Gastrocnemius medialis (tissue), 4 donors: Measurements from ENCODE around the gene MAPK4.

Experiments used
- POLR2A ChIP-seq, 2 donors: fragments of 450-650 bp; IDR thresholded peaks; one replicate each; pipeline ENCODE4 v1.6.1; 2017; ENCODE audit warnings: antibody characterized with exemption in 2 of 2, mild to moderate bottlenecking in 2 of 2, moderate library complexity in 2 of 2
- TF ChIP-seq, protein P1 (sequence below), 5 experiments: fragments of 450-650 bp in 3 of 5; fragments of 200-600 bp in 2 of 5; sonication (generic) in 2 of 5; IDR thresholded peaks in 4 of 5; conservative IDR thresholded peaks in 1 of 5; 1 replicate in 4 of 5; 2 replicates in 1 of 5; pipeline ENCODE4 v1.5.1; 2016 to 2019; ENCODE audit warnings: antibody characterized with exemption in 5 of 5, mild to moderate bottlenecking in 3 of 5, moderate library complexity in 3 of 5

- TF ChIP-seq, protein P1, sequence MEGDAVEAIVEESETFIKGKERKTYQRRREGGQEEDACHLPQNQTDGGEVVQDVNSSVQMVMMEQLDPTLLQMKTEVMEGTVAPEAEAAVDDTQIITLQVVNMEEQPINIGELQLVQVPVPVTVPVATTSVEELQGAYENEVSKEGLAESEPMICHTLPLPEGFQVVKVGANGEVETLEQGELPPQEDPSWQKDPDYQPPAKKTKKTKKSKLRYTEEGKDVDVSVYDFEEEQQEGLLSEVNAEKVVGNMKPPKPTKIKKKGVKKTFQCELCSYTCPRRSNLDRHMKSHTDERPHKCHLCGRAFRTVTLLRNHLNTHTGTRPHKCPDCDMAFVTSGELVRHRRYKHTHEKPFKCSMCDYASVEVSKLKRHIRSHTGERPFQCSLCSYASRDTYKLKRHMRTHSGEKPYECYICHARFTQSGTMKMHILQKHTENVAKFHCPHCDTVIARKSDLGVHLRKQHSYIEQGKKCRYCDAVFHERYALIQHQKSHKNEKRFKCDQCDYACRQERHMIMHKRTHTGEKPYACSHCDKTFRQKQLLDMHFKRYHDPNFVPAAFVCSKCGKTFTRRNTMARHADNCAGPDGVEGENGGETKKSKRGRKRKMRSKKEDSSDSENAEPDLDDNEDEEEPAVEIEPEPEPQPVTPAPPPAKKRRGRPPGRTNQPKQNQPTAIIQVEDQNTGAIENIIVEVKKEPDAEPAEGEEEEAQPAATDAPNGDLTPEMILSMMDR (IDR thresholded peaks at IDR 0.05 in 4 of 5, conservative IDR thresholded peaks at IDR 0.05 in 1 of 5), result no peak
- TF ChIP-seq POLR2A (IDR thresholded peaks at IDR 0.05), result no peak
These were observed 101.1 kb downstream of the MAPK4 start for GRCh38 chr18:50661013-50661412.
